KOPT-K1 (cell line): ENCODE measurements around the gene B4GALNT2.

Source experiments
- H3K27ac ChIP-seq: fragments of 200-600 bp; sonication (generic); 2 replicates; pipeline ENCODE4 v1.5.1; 2016; ENCODE audit warnings: antibody characterized with exemption, mild to moderate bottlenecking, low read depth, low read length; ENCODE audit not compliant: poor library complexity, severe bottlenecking
- H3K36me3 ChIP-seq: fragments of 200-600 bp; sonication (generic); 2 replicates; pipeline ENCODE4 v1.5.1; 2017; ENCODE audit warnings: antibody characterized with exemption, mild to moderate bottlenecking, low read length, moderate library complexity; ENCODE audit not compliant: insufficient read depth
- H3K9me3 ChIP-seq: fragments of 200-600 bp; sonication (generic); 2 replicates; pipeline ENCODE4 v1.5.1; 2017; ENCODE audit warnings: antibody characterized with exemption, low read length, mild to moderate bottlenecking; ENCODE audit not compliant: insufficient read depth, poor library complexity, severe bottlenecking

B4GALNT2 gene

GRCh38 chr17:49203796-49204195 is 71.2 kb downstream of the B4GALNT2 start:
- Histone ChIP-seq H3K27ac (no peak overlapping the region), H3K36me3 (no peaks in the 10 kb centered on the region), H3K9me3 (no peaks in the 10 kb centered on the region)

GRCh38 chr17:49204516-49204915 is 71.9 kb downstream of the B4GALNT2 start:
- Histone ChIP-seq H3K36me3 (no peaks in the 10 kb centered on the region), H3K27ac (no peak overlapping the region), H3K9me3 (no peaks in the 10 kb centered on the region)

GRCh38 chr17:49209061-49209571 is 76.5 kb downstream of the B4GALNT2 start:
- Histone ChIP-seq H3K9me3 (no peaks in the 10 kb centered on the region), H3K27ac (peak overlapping the region; percentile 84), H3K36me3 (peaks cover 11% of the 10 kb centered on the region; the same call in 1 of the 2 replicates)

GRCh38 chr17:49210158-49211029 is 77.8 kb downstream of the B4GALNT2 start, which contains the start of the genes ABI3 and GNGT2:
Gene ABI3 (plus strand): TSS chr17:49210707. CDS start chr17:49210725, 18 bp downstream.
Gene GNGT2 (minus strand): TSS chr17:49210574. CDS start chr17:49207422, 3,152 bp downstream.
- Histone ChIP-seq H3K9me3 (no peaks in the 10 kb centered on the region), H3K36me3 (peaks cover 11% of the 10 kb centered on the region; the same call in 1 of the 2 replicates), H3K27ac (peak within 1 kb of the TSS; percentile 84)

GRCh38 chr17:49213399-49213798 is 80.8 kb downstream of the B4GALNT2 start:
- peaks cover 22% of the 10 kb centered on the region; the same call in 1 of the 2 replicates for H3K36me3 ChIP-seq
- no peaks in the 10 kb centered on the region for H3K9me3 ChIP-seq
- peak overlapping the region; percentile 2 for H3K27ac ChIP-seq

GRCh38 chr17:49213847-49214246 is 81.3 kb downstream of the B4GALNT2 start:
- Histone ChIP-seq H3K27ac (peak overlapping the region; percentile 2), H3K9me3 (no peaks in the 10 kb centered on the region), H3K36me3 (peaks cover 22% of the 10 kb centered on the region; the same call in 1 of the 2 replicates)

- Histone ChIP-seq H3K27ac (no peak overlapping the region), H3K36me3 (peaks cover 24% of the 10 kb centered on the region), H3K9me3 (no peaks in the 10 kb centered on the region)
These were observed 82.2 kb downstream of the B4GALNT2 start for GRCh38 chr17:49214676-49215360.

GRCh38 chr17:49216482-49216881 is 83.9 kb downstream of the B4GALNT2 start:
- Histone ChIP-seq H3K36me3 (peaks cover 33% of the 10 kb centered on the region), H3K27ac (peak overlapping the region; percentile 33), H3K9me3 (no peaks in the 10 kb centered on the region)

- Histone ChIP-seq H3K9me3 (no peaks in the 10 kb centered on the region), H3K27ac (peak overlapping the region; percentile 78), H3K36me3 (peaks cover 39% of the 10 kb centered on the region)
These were observed 84.5 kb downstream of the B4GALNT2 start for GRCh38 chr17:49216953-49217650.

- H3K9me3 ChIP-seq, result no peaks in the 10 kb centered on the region
- peak overlapping the region; percentile 78 for H3K27ac ChIP-seq
- peaks cover 47% of the 10 kb centered on the region for H3K36me3 ChIP-seq
These were observed 85.3 kb downstream of the B4GALNT2 start for GRCh38 chr17:49217651-49218413.

- H3K9me3 ChIP-seq, result no peaks in the 10 kb centered on the region
- peak overlapping the region; percentile 78 for H3K27ac ChIP-seq
- H3K36me3 ChIP-seq, result peaks cover 49% of the 10 kb centered on the region
These were observed 86.7 kb downstream of the B4GALNT2 start for GRCh38 chr17:49218941-49219913.

GRCh38 chr17:49219987-49220386 is 87.4 kb downstream of the B4GALNT2 start:
- peaks cover 54% of the 10 kb centered on the region for H3K36me3 ChIP-seq
- H3K27ac ChIP-seq, result peak overlapping the region; percentile 78
- no peaks in the 10 kb centered on the region for H3K9me3 ChIP-seq

- peaks cover 55% of the 10 kb centered on the region for H3K36me3 ChIP-seq
- no peaks in the 10 kb centered on the region for H3K9me3 ChIP-seq
- no peak overlapping the region for H3K27ac ChIP-seq
These were observed 90.6 kb downstream of the B4GALNT2 start for GRCh38 chr17:49223168-49223516.
